Transverse colon (tissue), 4 donors: ENCODE measurements around the gene C2CD3. TPM values are rescaled to one million over a fixed set of nuclear protein-coding genes. Genes with fewer than 3 reads are reported as not detected.

Experiments used
- DNase-seq: peaks from one replicate; pipeline ENCODE4 v3.0.0-alpha.2; 2019
- H3K27ac ChIP-seq, 4 donors: fragments of 200-600 bp; sonication (generic); 2 replicates each; pipeline ENCODE4 v1.5.1; 2016 to 2018; ENCODE audit warnings: inconsistent platforms in 4 of 4
- H3K27me3 ChIP-seq: fragments of 200-600 bp; sonication (generic); 2 replicates; pipeline ENCODE4 v1.5.1; 2017; ENCODE audit warnings: inconsistent platforms
- H3K36me3 ChIP-seq, 4 donors: fragments of 200-600 bp; sonication (generic); 2 replicates each; pipeline ENCODE4 v1.5.1; 2017 to 2019; ENCODE audit warnings: inconsistent platforms in 4 of 4
- H3K4me1 ChIP-seq, 4 donors: fragments of 200-600 bp; sonication (generic); 2 replicates each; pipeline ENCODE4 v1.5.1; 2017 to 2020; ENCODE audit warnings: inconsistent platforms in 4 of 4
- H3K4me3 ChIP-seq, 4 donors: fragments of 200-600 bp; sonication (generic); 1 replicate in 1 of 4; 2 replicates in 3 of 4; pipeline versions ENCODE4 v1.5.1 to v1.6.1; 2017 to 2019; ENCODE audit warnings: inconsistent platforms in 4 of 4
- H3K9me3 ChIP-seq, 2 donors: fragments of 200-600 bp; sonication (generic); 2 replicates each; pipeline ENCODE4 v1.5.1; 2017 to 2019; ENCODE audit warnings: inconsistent platforms in 2 of 2
- CTCF ChIP-seq, 5 experiments: fragments of 200-600 bp in 3 of 5; fragments of 450-650 bp in 2 of 5; sonication (generic) in 3 of 5; IDR thresholded peaks; 1 replicate in 2 of 5; 2 replicates in 3 of 5; pipeline ENCODE4 v1.5.1; 2016 to 2017; ENCODE audit warnings: antibody characterized with exemption in 5 of 5, inconsistent platforms in 3 of 5, mild to moderate bottlenecking in 2 of 5, moderate library complexity in 1 of 5
- EP300 ChIP-seq: sonication (generic); formaldehyde crosslinking; IDR thresholded peaks from one replicate; pipeline ENCODE4 v1.6.1; 2017; ENCODE audit warnings: antibody characterized with exemption, low read depth
- POLR2A ChIP-seq: fragments of 450-650 bp; IDR thresholded peaks from one replicate; pipeline ENCODE4 v1.6.1; 2016; ENCODE audit warnings: antibody characterized with exemption, mild to moderate bottlenecking, moderate library complexity
- POLR2AphosphoS5 ChIP-seq, 3 donors: sonication (generic); formaldehyde crosslinking; IDR thresholded peaks; one replicate each; pipeline ENCODE4 v1.6.1; 2016; ENCODE audit warnings: antibody characterized with exemption in 3 of 3
- WGBS, 2 donors: methylation state at CpG; one replicate each; pipeline ENCODE4 v1.1.5; 2018; ENCODE audit warnings: low coverage in 1 of 2; 5-methylcytosine and 5-hydroxymethylcytosine counted together
- in situ Hi-C, 4 donors: fragments of 200-750 bp; cut with MboI; loops; one replicate each; pipeline versions ENCODE4 v1.15.0 to v1.15.1; 2017; ENCODE audit warnings: low sequenced_read_pairs in 3 of 4, low pct_ligation_motif_present in 1 of 4, low pct_unique_long_range_greater_than_20kb in 1 of 4
- intact Hi-C: fragments of 100-400 bp; cut with DNase I; formaldehyde crosslinking; loops from one replicate; pipeline ENCODE4 v1.15.1; 2023; ENCODE audit warnings: low total_unique reads
- total RNA-seq, 4 donors: library from RNA; depleted of rRNA; stranded (reverse); fragments of >200 nt; gene quantifications; one replicate each; pipeline ENCODE4 v1.1.0, GENCODE V29; 2016

Gene C2CD3
- total RNA-seq, 4 donors from 2014 or later = 22.2 to 52.5 (median 37.4) TPM

- Histone ChIP-seq H3K4me1 (peaks cover 0 to 10% (median 0%) of the 10 kb centered on the region in 4 donors), H3K27me3 (no peaks in the 10 kb centered on the region), H3K36me3 (peaks cover 0 to 16% (median 6%) of the 10 kb centered on the region in 4 donors), H3K9me3 (no peaks in the 10 kb centered on the region), H3K4me3 (no peak overlapping the region), H3K27ac (no peak overlapping the region)
- intact Hi-C loops (no loop called here), in situ Hi-C loops (no loop called here)
- DNase-seq = no peak
- no peak for TF ChIP-seq CTCF (IDR thresholded peaks at IDR 0.05)
- no peak for TF ChIP-seq EP300
- no peak for TF ChIP-seq POLR2AphosphoS5 (IDR thresholded peaks at IDR 0.05)
- no peak for TF ChIP-seq POLR2A
These were observed 11.2 kb downstream of the C2CD3 start for GRCh38 chr11:74159642-74160041.

- intact Hi-C loops (no loop called here), in situ Hi-C loops (no loop called here)
- no peaks in the 10 kb centered on the region for H3K27me3 ChIP-seq
- no peaks in the 10 kb centered on the region for H3K9me3 ChIP-seq
- TF ChIP-seq CTCF (IDR thresholded peaks at IDR 0.05) = no peak
- no peak for TF ChIP-seq POLR2AphosphoS5 (IDR thresholded peaks at IDR 0.05)
- no peak for TF ChIP-seq EP300
- TF ChIP-seq POLR2A = no peak
- no peak overlapping the region for H3K4me3 ChIP-seq
- no peak for DNase-seq
- H3K27ac ChIP-seq = no peak overlapping the region
- peaks cover 0 to 10% (median 3%) of the 10 kb centered on the region in 4 donors for H3K36me3 ChIP-seq
- peaks cover 0 to 12% (median 0%) of the 10 kb centered on the region in 4 donors for H3K4me1 ChIP-seq
- WGBS, 2 donors = 72 to 78% methylated on average over 1 of the region's 1 CpG
These were observed 13.6 kb downstream of the C2CD3 start for GRCh38 chr11:74157169-74157568.

- no peak for TF ChIP-seq EP300
- no peak for TF ChIP-seq CTCF (IDR thresholded peaks at IDR 0.05)
- TF ChIP-seq POLR2AphosphoS5 (IDR thresholded peaks at IDR 0.05) = no peak
- TF ChIP-seq POLR2A = no peak
- H3K27ac ChIP-seq = no peak overlapping the region
- DNase-seq = no peak
- peaks cover 0 to 12% (median 0%) of the 10 kb centered on the region in 4 donors for H3K4me1 ChIP-seq
- in situ Hi-C loops = no loop called here
- intact Hi-C loops = no loop called here
- 93% methylated on average over 1 of the region's 1 CpG; no CpG with 5 or more reads in 1 of the 2 donors for WGBS, 2 donors
- H3K36me3 ChIP-seq = peaks cover 0 to 3% (median 0%) of the 10 kb centered on the region in 4 donors
- H3K27me3 ChIP-seq = no peaks in the 10 kb centered on the region
- H3K9me3 ChIP-seq = no peaks in the 10 kb centered on the region
- no peak overlapping the region for H3K4me3 ChIP-seq
These were observed 16.1 kb downstream of the C2CD3 start for GRCh38 chr11:74154620-74155281.

GRCh38 chr11:74153224-74153623 is 17.6 kb downstream of the C2CD3 start:
- TF ChIP-seq POLR2AphosphoS5 (IDR thresholded peaks at IDR 0.05) = no peak
- no peak for TF ChIP-seq CTCF (IDR thresholded peaks at IDR 0.05)
- no peak for TF ChIP-seq POLR2A
- TF ChIP-seq EP300 = no peak
- intact Hi-C loops = no loop called here
- Histone ChIP-seq H3K4me1 (peaks cover 0 to 12% (median 0%) of the 10 kb centered on the region in 4 donors), H3K27ac (no peak overlapping the region), H3K27me3 (no peaks in the 10 kb centered on the region), H3K9me3 (no peaks in the 10 kb centered on the region), H3K36me3 (no peaks in the 10 kb centered on the region), H3K4me3 (no peak overlapping the region)
- no peak for DNase-seq
- in situ Hi-C loops = no loop called here
